Vagina (tissue), 2 donors: ENCODE measurements around the gene WASF3. TPM values are rescaled to one million over a fixed set of nuclear protein-coding genes. Genes with fewer than 3 reads are reported as not detected.

Experiments used
- DNase-seq, 2 donors: peaks; one replicate each; pipeline ENCODE4 v3.0.0-alpha.2; 2017; ENCODE audit errors: extremely low spot score in 2 of 2
- H3K27ac ChIP-seq: fragments of 200-600 bp; sonication (generic); one replicate; pipeline ENCODE4 v1.5.1; 2019
- H3K27me3 ChIP-seq: fragments of 200-600 bp; sonication (generic); one replicate; pipeline ENCODE4 v1.5.1; 2019
- H3K36me3 ChIP-seq, 2 donors: fragments of 200-600 bp; sonication (generic); one replicate each; pipeline ENCODE4 v1.5.1; 2017 to 2019
- H3K4me1 ChIP-seq: fragments of 200-600 bp; sonication (generic); one replicate; pipeline ENCODE4 v1.5.1; 2019
- H3K4me3 ChIP-seq, 2 donors: fragments of 200-600 bp; sonication (generic); 1 replicate in 1 of 2; 2 replicates in 1 of 2; pipeline ENCODE4 v1.5.1; 2016 to 2019
- H3K9me3 ChIP-seq: fragments of 200-600 bp; sonication (generic); one replicate; pipeline ENCODE4 v1.5.1; 2019
- CTCF ChIP-seq, 3 experiments: fragments of 450-650 bp in 2 of 3; fragments of 200-600 bp in 1 of 3; sonication (generic) in 1 of 3; IDR thresholded peaks; one replicate each; pipeline ENCODE4 v1.5.1; 2017 to 2019; ENCODE audit warnings: antibody characterized with exemption in 3 of 3, mild to moderate bottlenecking in 2 of 3, moderate library complexity in 2 of 3
- POLR2A ChIP-seq, 2 donors: fragments of 450-650 bp; IDR thresholded peaks; one replicate each; pipeline ENCODE4 v1.6.1; 2017; ENCODE audit warnings: antibody characterized with exemption in 2 of 2, mild to moderate bottlenecking in 2 of 2, moderate library complexity in 2 of 2
- POLR2AphosphoS5 ChIP-seq, 2 donors: sonication (generic); formaldehyde crosslinking; IDR thresholded peaks; one replicate each; pipeline ENCODE4 v1.9.0; 2017; ENCODE audit warnings: antibody characterized with exemption in 2 of 2, mild to moderate bottlenecking in 2 of 2, low read depth in 1 of 2; ENCODE audit not compliant: insufficient read depth in 1 of 2
- intact Hi-C: fragments of 100-400 bp; cut with DNase I; formaldehyde crosslinking; loops from one replicate; pipeline ENCODE4 v1.15.1; 2023
- total RNA-seq: library from RNA; depleted of rRNA; stranded (reverse); fragments of >200 nt; gene quantifications from one replicate; pipeline ENCODE4 v1.2.3, GENCODE V29; 2016

Gene WASF3
- total RNA-seq, 1 donor from 2014 or later, result 20.4 TPM

GRCh38 chr13:26526702-26527216 is 30.7 kb upstream of the WASF3 start:
- Histone ChIP-seq H3K27me3 (no peaks in the 10 kb centered on the region), H3K27ac (no peak overlapping the region), H3K36me3 (no peaks in the 10 kb centered on the region), H3K4me1 (no peaks in the 10 kb centered on the region), H3K9me3 (no peaks in the 10 kb centered on the region), H3K4me3 (no peak overlapping the region)
- DNase-seq, result no peak
- TF ChIP-seq POLR2A (IDR thresholded peaks at IDR 0.05) (no peak), POLR2AphosphoS5 (IDR thresholded peaks at IDR 0.05; ENCODE audit: insufficient read depth in 1 of 2, low read depth in 1 of 2) (no peak), CTCF (IDR thresholded peaks at IDR 0.05) (no peak)
- intact Hi-C loops, result no loop called here

GRCh38 chr13:26528527-26528926 is 29.0 kb upstream of the WASF3 start:
- Histone ChIP-seq H3K4me3 (no peak overlapping the region), H3K27ac (no peak overlapping the region), H3K27me3 (no peaks in the 10 kb centered on the region), H3K4me1 (no peaks in the 10 kb centered on the region), H3K36me3 (no peaks in the 10 kb centered on the region), H3K9me3 (no peaks in the 10 kb centered on the region)
- intact Hi-C loops, result no loop called here
- DNase-seq, result no peak
- TF ChIP-seq CTCF (IDR thresholded peaks at IDR 0.05) (no peak), POLR2AphosphoS5 (IDR thresholded peaks at IDR 0.05; ENCODE audit: insufficient read depth in 1 of 2, low read depth in 1 of 2) (no peak), POLR2A (IDR thresholded peaks at IDR 0.05) (no peak)

GRCh38 chr13:26529441-26529840 is 28.0 kb upstream of the WASF3 start:
- Histone ChIP-seq H3K9me3 (no peaks in the 10 kb centered on the region), H3K27ac (no peak overlapping the region), H3K4me3 (no peak overlapping the region), H3K36me3 (no peaks in the 10 kb centered on the region), H3K4me1 (no peaks in the 10 kb centered on the region), H3K27me3 (no peaks in the 10 kb centered on the region)
- DNase-seq, result no peak
- intact Hi-C loops, result no loop called here
- no peak for TF ChIP-seq CTCF (IDR thresholded peaks at IDR 0.05)
- no peak for TF ChIP-seq POLR2A (IDR thresholded peaks at IDR 0.05)
- TF ChIP-seq POLR2AphosphoS5 (IDR thresholded peaks at IDR 0.05; ENCODE audit: insufficient read depth in 1 of 2, low read depth in 1 of 2), result no peak

- no peak overlapping the region for H3K27ac ChIP-seq
- intact Hi-C loops, result no loop called here
These were observed 25.7 kb upstream of the WASF3 start for GRCh38 chr13:26531742-26532141.

More at GRCh38 chr13:26531742-26532141, 25.7 kb upstream of the WASF3 start:
- Histone ChIP-seq H3K9me3 (no peaks in the 10 kb centered on the region), H3K4me3 (no peak overlapping the region), H3K27me3 (no peaks in the 10 kb centered on the region), H3K36me3 (no peaks in the 10 kb centered on the region), H3K4me1 (no peaks in the 10 kb centered on the region)
- TF ChIP-seq POLR2AphosphoS5 (IDR thresholded peaks at IDR 0.05; ENCODE audit: insufficient read depth in 1 of 2, low read depth in 1 of 2) (no peak), POLR2A (IDR thresholded peaks at IDR 0.05) (no peak), CTCF (IDR thresholded peaks at IDR 0.05) (no peak)
- DNase-seq, result no peak
